Measurements from ENCODE around the gene EEF1B2. TPM values are rescaled to one million over a fixed set of nuclear protein-coding genes. Genes with fewer than 3 reads are reported as not detected.

The EEF1B2 gene
- total and polyA plus RNA-seq, 2 experiments from 2014 or later, result 305 to 455 TPM

DNA sequence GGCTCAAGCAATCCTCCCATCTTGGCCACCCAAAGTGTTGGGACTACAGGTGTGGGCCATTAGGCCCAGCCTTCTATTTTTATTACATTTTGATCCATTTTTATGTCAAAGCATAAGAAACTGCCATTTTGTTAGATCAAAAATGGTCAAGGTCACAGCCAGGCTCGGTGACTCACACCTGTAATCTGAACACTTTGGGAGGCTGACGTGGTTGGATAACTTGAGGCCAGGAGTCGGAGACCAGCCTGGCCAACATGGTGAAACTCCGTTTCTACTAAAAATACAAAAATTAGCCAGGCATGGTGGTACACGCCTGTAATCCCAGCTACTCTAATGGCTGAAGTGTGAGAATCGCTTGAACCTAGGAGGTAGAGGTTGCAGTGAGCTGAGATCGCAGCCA lies 49.2 kb downstream of the EEF1B2 start:
- 93% methylated on average over 7 of the region's 7 CpGs for WGBS (ENCODE audit: low lambda C conversion rate, missing lambda C conversion rate)
- no peaks in the 10 kb centered on the region for H3K27me3 ChIP-seq

DNA sequence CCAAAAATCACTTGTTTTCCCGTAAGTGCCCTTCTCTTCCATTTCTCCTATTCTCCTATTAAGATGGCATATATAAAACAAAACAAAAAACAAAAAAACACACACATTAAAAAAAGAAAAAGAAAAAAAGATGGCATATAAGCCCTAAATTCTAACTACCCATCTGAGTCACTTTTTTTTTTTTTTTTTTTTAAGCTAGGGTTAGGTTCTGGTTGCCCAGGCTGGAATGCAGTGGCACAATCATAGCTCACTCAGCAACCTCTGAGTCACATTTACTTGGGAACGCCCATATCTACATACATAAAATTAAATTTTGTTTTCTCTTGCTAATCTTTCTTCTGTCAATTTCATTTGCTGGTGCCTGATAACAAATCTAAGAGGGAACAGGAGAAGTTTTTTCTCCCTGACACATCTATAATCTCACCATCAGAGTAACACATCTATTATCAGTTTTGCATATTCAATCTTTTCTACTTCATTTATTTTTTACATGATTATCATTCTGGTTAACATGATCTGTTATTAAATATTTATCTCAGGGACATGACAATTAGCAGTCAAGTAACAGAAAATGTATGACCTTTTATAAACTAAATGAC lies 52.1 kb downstream of the EEF1B2 start:
- TF ChIP-seq EZH2 (IDR thresholded peaks at IDR 0.05; ENCODE audit: borderline replicate concordance) (no peak), EZH2phosphoT487 (IDR thresholded peaks at IDR 0.05; ENCODE audit: low read depth, severe bottlenecking, unreplicated experiment) (no peak)
- TF ChIP-seq, protein P1, sequence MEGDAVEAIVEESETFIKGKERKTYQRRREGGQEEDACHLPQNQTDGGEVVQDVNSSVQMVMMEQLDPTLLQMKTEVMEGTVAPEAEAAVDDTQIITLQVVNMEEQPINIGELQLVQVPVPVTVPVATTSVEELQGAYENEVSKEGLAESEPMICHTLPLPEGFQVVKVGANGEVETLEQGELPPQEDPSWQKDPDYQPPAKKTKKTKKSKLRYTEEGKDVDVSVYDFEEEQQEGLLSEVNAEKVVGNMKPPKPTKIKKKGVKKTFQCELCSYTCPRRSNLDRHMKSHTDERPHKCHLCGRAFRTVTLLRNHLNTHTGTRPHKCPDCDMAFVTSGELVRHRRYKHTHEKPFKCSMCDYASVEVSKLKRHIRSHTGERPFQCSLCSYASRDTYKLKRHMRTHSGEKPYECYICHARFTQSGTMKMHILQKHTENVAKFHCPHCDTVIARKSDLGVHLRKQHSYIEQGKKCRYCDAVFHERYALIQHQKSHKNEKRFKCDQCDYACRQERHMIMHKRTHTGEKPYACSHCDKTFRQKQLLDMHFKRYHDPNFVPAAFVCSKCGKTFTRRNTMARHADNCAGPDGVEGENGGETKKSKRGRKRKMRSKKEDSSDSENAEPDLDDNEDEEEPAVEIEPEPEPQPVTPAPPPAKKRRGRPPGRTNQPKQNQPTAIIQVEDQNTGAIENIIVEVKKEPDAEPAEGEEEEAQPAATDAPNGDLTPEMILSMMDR (IDR thresholded peaks at IDR 0.05; ENCODE audit: poor library complexity), result no peak
- no peak overlapping the region for H3K4me2 ChIP-seq

More for the DNA sequence above, 49.2 kb downstream of the EEF1B2 start:
- no peaks in the 10 kb centered on the region for H3K9me3 ChIP-seq (ENCODE audit: low read depth)
- H3K79me2 ChIP-seq, result no peaks in the 10 kb centered on the region
- no peak for DNase-seq (ENCODE audit: low spot score)
- no peak overlapping the region for H3K27ac ChIP-seq
- no peaks in the 10 kb centered on the region for H4K20me1 ChIP-seq (ENCODE audit: insufficient read depth, poor library complexity, severe bottlenecking)
- TF ChIP-seq, protein P1 (IDR thresholded peaks at IDR 0.05; ENCODE audit: poor library complexity), result no peak
- TF ChIP-seq EZH2phosphoT487 (IDR thresholded peaks at IDR 0.05; ENCODE audit: low read depth, severe bottlenecking, unreplicated experiment) (no peak), EZH2 (IDR thresholded peaks at IDR 0.05; ENCODE audit: borderline replicate concordance) (no peak)
- peaks cover 10% of the 10 kb centered on the region for H3K4me1 ChIP-seq (ENCODE audit: insufficient read depth)
- H2AFZ ChIP-seq, result no peak overlapping the region
- H3K4me3 ChIP-seq, result no peak overlapping the region
- H3K9me2 ChIP-seq (replicated peaks; ENCODE audit: insufficient read depth), result no peaks in the 10 kb centered on the region
- H3K36me3 ChIP-seq (replicated peaks; ENCODE audit: insufficient read depth, low read depth), result no peaks in the 10 kb centered on the region
- no peak overlapping the region for H3K4me2 ChIP-seq

More for the DNA sequence above, 52.1 kb downstream of the EEF1B2 start:
- Histone ChIP-seq H3K27me3 (no peaks in the 10 kb centered on the region), H3K36me3 (replicated peaks; ENCODE audit: insufficient read depth, low read depth) (no peaks in the 10 kb centered on the region), H3K4me3 (no peak overlapping the region), H2AFZ (no peak overlapping the region), H3K9me3 (ENCODE audit: low read depth) (no peaks in the 10 kb centered on the region), H3K4me1 (ENCODE audit: insufficient read depth) (peaks cover 10% of the 10 kb centered on the region), H3K9me2 (replicated peaks; ENCODE audit: insufficient read depth) (no peaks in the 10 kb centered on the region), H4K20me1 (ENCODE audit: insufficient read depth, poor library complexity, severe bottlenecking) (no peaks in the 10 kb centered on the region), H3K27ac (no peak overlapping the region), H3K79me2 (no peaks in the 10 kb centered on the region)
- DNase-seq (ENCODE audit: low spot score), result no peak
- 75% methylated on average over 2 of the region's 2 CpGs for WGBS (ENCODE audit: low lambda C conversion rate, missing lambda C conversion rate)

Small RNAs within 50 kb of the gene (small RNA-seq; reads per million reads assigned to genes)
- gene RF00134, result not detected
- gene RF02271, result not detected
- not detected for gene SNORA41
- gene SNORD51, result 0.12 reads per million

Other genes starting within 250 kb of the EEF1B2 start
- gene INO80D, start 73.7 kb upstream of the EEF1B2 start, total RNA-seq, result 11.6 and 15.0 TPM in 2 replicates
- gene INO80D, start 73.7 kb upstream of the EEF1B2 start, polyA plus RNA-seq, result 4.7 and 6.6 TPM in 2 replicates
- gene NDUFS1, start 451 bp upstream of the EEF1B2 start, total RNA-seq, result 92.7 and 121 TPM in 2 replicates
- 43.1 and 46.5 TPM in 2 replicates for gene NDUFS1, start 451 bp upstream of the EEF1B2 start, polyA plus RNA-seq
- gene ZDBF2, start 114.8 kb downstream of the EEF1B2 start, total RNA-seq, result 10.8 and 14.0 TPM in 2 replicates
- 2.3 and 3.4 TPM in 2 replicates for gene ZDBF2, start 114.8 kb downstream of the EEF1B2 start, polyA plus RNA-seq

Measured in hepatocyte (in vitro differentiated cells).